ENCODE results near the gene MSH4.
"Not testable (repeated sequence)": the region's sequence is repeated elsewhere in the genome, so short reads cannot be mapped to it uniquely, and the experiment has no call there.

The MSH4 gene

GRCh38 chr1:75932304-75932703 lies 135.6 kb downstream of the MSH4 start, which contains the start of gene ASB17:
ASB17 (minus strand) TSS chr1:75932404; CDS start chr1:75932291, 113 bp downstream.
- no peak for DNase-seq (ENCODE audit: low read depth in 2 of 2)

DNA sequence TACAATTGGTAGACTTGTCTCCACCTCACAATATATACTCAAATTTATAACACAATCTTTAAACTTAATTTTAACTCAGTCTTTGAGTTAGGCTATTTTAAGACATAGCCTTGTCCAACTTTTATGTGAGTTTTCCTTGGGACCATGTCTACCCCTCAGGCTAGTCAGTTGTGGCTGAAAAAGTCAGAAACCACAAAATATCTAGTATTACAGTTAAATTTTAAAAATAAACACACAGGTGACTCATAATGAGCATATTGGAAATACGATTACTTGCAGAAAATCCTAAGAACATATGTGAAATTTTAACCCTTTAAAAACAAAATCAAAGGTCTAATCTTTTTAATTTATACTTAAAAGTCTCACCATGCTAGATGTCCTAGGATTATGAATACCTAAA lies 140.4 kb downstream of the MSH4 start:
- DNase-seq (ENCODE audit: low read depth in 2 of 2) = no peak

GRCh38 chr1:75943037-75943436 lies 146.4 kb downstream of the MSH4 start:
- not testable (repeated sequence) for DNase-seq (ENCODE audit: low read depth in 2 of 2)

DNA sequence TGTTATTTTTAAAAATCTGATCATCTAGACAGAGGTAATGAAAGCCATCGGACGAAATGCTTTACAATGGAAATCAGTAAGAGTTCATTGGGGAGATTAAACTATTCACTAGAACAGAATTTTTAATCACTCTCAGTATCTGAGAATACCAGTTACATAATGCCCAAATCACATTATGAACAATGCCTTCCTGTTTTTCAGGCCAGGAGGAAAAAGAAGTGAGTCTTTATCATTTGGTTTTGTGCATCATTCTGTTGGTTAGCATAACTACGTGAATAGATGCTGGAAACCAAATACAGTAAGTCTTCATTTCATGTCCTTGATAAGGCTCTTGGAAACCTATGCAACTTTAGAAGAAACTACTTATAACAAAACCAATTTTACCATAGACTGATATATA lies 153.5 kb downstream of the MSH4 start:
- no peak for DNase-seq (ENCODE audit: low read depth in 2 of 2)

DNA sequence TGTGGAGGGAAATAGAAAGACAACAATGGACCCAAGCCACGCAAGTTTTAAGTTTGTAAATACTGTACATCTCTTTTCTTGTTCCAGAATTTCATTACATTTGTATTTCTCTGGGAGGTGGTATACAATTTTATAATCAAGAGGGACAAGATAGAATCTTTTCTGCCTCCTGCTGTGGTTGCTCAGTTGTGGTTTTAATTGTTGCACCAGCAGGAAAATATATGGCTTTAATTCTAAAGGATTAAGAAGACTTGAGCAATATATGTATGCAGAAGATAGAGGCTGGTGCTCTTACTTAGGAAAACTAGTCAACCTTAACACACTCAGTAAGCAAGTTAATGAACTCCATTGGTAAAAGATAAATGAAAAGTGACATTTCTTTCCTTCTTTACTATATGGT lies 155.3 kb downstream of the MSH4 start:
- DNase-seq (ENCODE audit: low read depth in 2 of 2) = no peak

GRCh38 chr1:75953461-75953860 lies 156.8 kb downstream of the MSH4 start:
- DNase-seq (ENCODE audit: low read depth in 2 of 2) = no peak

GRCh38 chr1:75954586-75954985 lies 157.9 kb downstream of the MSH4 start:
- DNase-seq (ENCODE audit: low read depth in 2 of 2) = no peak

Measured in activated CD8-positive, alpha-beta memory T cell treated with anti-CD3 and anti-CD28 coated beads for 4 hours (primary cell).